Measurements from ENCODE around the gene ADAMTSL1.

DNA sequence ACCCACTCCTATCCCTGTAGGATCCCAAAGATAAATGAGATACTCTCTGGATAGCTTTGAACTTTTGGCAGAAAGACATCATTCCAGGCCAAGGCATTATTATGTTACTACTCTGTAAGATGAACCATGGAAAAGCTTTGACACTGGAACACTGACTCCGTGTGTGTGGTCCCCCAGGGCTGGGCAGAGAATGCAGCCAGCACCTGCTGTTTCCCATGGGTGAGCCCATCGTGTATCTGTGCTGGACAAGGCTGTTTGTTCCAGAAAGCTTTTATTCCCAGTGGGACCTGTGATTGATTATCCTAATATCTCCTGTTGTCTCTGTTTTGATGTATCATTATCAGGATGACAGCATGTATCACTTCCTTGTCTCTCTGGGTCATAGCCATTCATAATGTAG lies 304.2 kb downstream of the ADAMTSL1 start:
- no peak for TF ChIP-seq EZH2 (IDR thresholded peaks at IDR 0.05; ENCODE audit: borderline replicate concordance, low read depth, low read length)
- TF ChIP-seq, protein P1, sequence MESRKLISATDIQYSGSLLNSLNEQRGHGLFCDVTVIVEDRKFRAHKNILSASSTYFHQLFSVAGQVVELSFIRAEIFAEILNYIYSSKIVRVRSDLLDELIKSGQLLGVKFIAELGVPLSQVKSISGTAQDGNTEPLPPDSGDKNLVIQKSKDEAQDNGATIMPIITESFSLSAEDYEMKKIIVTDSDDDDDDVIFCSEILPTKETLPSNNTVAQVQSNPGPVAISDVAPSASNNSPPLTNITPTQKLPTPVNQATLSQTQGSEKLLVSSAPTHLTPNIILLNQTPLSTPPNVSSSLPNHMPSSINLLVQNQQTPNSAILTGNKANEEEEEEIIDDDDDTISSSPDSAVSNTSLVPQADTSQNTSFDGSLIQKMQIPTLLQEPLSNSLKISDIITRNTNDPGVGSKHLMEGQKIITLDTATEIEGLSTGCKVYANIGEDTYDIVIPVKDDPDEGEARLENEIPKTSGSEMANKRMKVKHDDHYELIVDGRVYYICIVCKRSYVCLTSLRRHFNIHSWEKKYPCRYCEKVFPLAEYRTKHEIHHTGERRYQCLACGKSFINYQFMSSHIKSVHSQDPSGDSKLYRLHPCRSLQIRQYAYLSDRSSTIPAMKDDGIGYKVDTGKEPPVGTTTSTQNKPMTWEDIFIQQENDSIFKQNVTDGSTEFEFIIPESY (CRISPR knock-in tag; IDR thresholded peaks at IDR 0.05) = no peak
- no peak for TF ChIP-seq RAD51 (IDR thresholded peaks at IDR 0.05; ENCODE audit: borderline replicate concordance, low read depth)
- no peak for TF ChIP-seq HIVEP1 (CRISPR knock-in tag; IDR thresholded peaks at IDR 0.05)
- TF ChIP-seq POLR2AphosphoS2 (IDR thresholded peaks at IDR 0.05; ENCODE audit: low read length) = no peak
- no peak for TF ChIP-seq FIP1L1 (IDR thresholded peaks at IDR 0.05; ENCODE audit: low read depth, low read length, poor library complexity, severe bottlenecking)
- no peak for TF ChIP-seq ZBTB1 (CRISPR knock-in tag; IDR thresholded peaks at IDR 0.05; ENCODE audit: borderline replicate concordance, low read depth)

Measured in K562 (cell line).